IMR-90 (cell line): ENCODE data around the gene PIK3C3. TPM values are rescaled to one million over a fixed set of nuclear protein-coding genes. Genes with fewer than 3 reads are reported as not detected.

Source experiments
- ATAC-seq: fragments of 200-7000 bp; cut with Tn5 transposase; 2 replicates; pipeline ENCODE4 v1.9.1; 2020; ENCODE audit warnings: low read depth, mild to moderate bottlenecking, moderate library complexity
- BruUV-seq: library from RNA; stranded (reverse); fragments of 400-500 nt; replicated peaks from 2 replicates; lab custom pipeline; 2021; lab: Mats Ljungman, UMichigan
- CTCF ChIA-PET: fragments of 300-600 bp; formaldehyde crosslinking; extraction: SDS; loops from one replicate; lab custom pipeline; 2021; ENCODE audit warnings: antibody characterized with exemption; lab: Yijun Ruan, JAX
- POLR2A ChIA-PET: fragments of 300-600 bp; sonication (Branson Sonifier 250); formaldehyde crosslinking; loops from one replicate; lab custom pipeline; 2022; ENCODE audit warnings: antibody characterized with exemption; ENCODE audit not compliant: unreplicated experiment; lab: Charles Lee
- DNase-seq: peaks from one replicate; pipeline ENCODE4 v3.0.0; 2013
- H2AFZ ChIP-seq: replicated peaks from 2 replicates; pipeline ENCODE3; 2013; ENCODE audit warnings: low read length, mild to moderate bottlenecking; ENCODE audit not compliant: poor library complexity
- H2AK5ac ChIP-seq: 2 replicates; pipeline ENCODE4 v1.6.1; 2013; ENCODE audit warnings: low read depth, low read length, inconsistent platforms
- H2AK9ac ChIP-seq: replicated peaks from 2 replicates; pipeline ENCODE3; 2013; ENCODE audit warnings: mild to moderate bottlenecking, low read depth, low read length, moderate library complexity; ENCODE audit not compliant: poor library complexity
- H2BK120ac ChIP-seq: 2 replicates; pipeline ENCODE4 v1.6.1; 2013; ENCODE audit warnings: low read depth, low read length, inconsistent platforms
- H2BK15ac ChIP-seq: 3 replicates; pipeline ENCODE4 v1.6.1; 2013; ENCODE audit warnings: low read depth, low read length, inconsistent platforms
- H2BK20ac ChIP-seq: 2 replicates; pipeline ENCODE4 v1.6.1; 2013; ENCODE audit warnings: low read depth, mild to moderate bottlenecking, inconsistent platforms, low read length, moderate library complexity
- H2BK5ac ChIP-seq: 2 replicates; pipeline ENCODE4 v1.6.1; 2013; ENCODE audit warnings: mild to moderate bottlenecking, low read depth, low read length, inconsistent platforms; ENCODE audit not compliant: poor library complexity, severe bottlenecking
- H3K14ac ChIP-seq: replicated peaks from 2 replicates; pipeline ENCODE4 v1.6.1; 2013; ENCODE audit warnings: low read depth, low read length, inconsistent platforms
- H3K18ac ChIP-seq: 2 replicates; pipeline ENCODE4 v1.6.1; 2013; ENCODE audit warnings: low read depth, low read length, control low read depth
- H3K23ac ChIP-seq: 2 replicates; pipeline ENCODE4 v1.6.1; 2013; ENCODE audit warnings: low read depth, low read length, inconsistent platforms
- H3K27ac ChIP-seq: 2 replicates; pipeline ENCODE4 v1.5.1; 2013; ENCODE audit warnings: mild to moderate bottlenecking, control low read depth, low read length; ENCODE audit not compliant: insufficient read depth
- H3K27me3 ChIP-seq: 2 replicates; pipeline ENCODE4 v1.6.1; 2013; ENCODE audit warnings: low read length; ENCODE audit not compliant: control insufficient read depth, insufficient read depth
- H3K36me3 ChIP-seq: 2 replicates; pipeline ENCODE4 v1.6.1; 2013; ENCODE audit warnings: low read length, mixed read lengths; ENCODE audit not compliant: control insufficient read depth, insufficient read depth
- H3K4ac ChIP-seq: 2 replicates; pipeline ENCODE4 v1.6.1; 2013; ENCODE audit warnings: low read depth, low read length, inconsistent platforms
- H3K4me1 ChIP-seq: 2 replicates; pipeline ENCODE4 v1.6.1; 2013; ENCODE audit warnings: low read length, mixed read lengths; ENCODE audit not compliant: control insufficient read depth, insufficient read depth
- H3K4me2 ChIP-seq: 2 replicates; pipeline ENCODE4 v1.6.1; 2013; ENCODE audit warnings: low read depth, mild to moderate bottlenecking, control low read depth, low read length, moderate library complexity
- H3K4me3 ChIP-seq: 2 replicates; pipeline ENCODE4 v1.5.1; 2013; ENCODE audit warnings: low read depth, mild to moderate bottlenecking, control low read depth, low read length, moderate library complexity; ENCODE audit not compliant: insufficient read depth
- H3K56ac ChIP-seq: 2 replicates; pipeline ENCODE4 v1.6.1; 2013; ENCODE audit warnings: low read length, inconsistent platforms; ENCODE audit not compliant: insufficient read depth; ENCODE audit errors: extremely low read depth
- H3K79me1 ChIP-seq, 2 experiments: 2 replicates each; pipeline ENCODE4 v1.6.1; 2013; ENCODE audit warnings: low read length in 2 of 2, inconsistent platforms in 1 of 2, low read depth in 1 of 2
- H3K9ac ChIP-seq: 2 replicates; pipeline ENCODE4 v1.6.1; 2013; ENCODE audit warnings: low read depth, low read length, control low read depth
- H3K9me1 ChIP-seq: 2 replicates; pipeline ENCODE4 v1.6.1; 2013; ENCODE audit warnings: low read length, inconsistent platforms; ENCODE audit not compliant: insufficient read depth
- H3K9me3 ChIP-seq: 2 replicates; pipeline ENCODE4 v1.6.1; 2013; ENCODE audit warnings: low read length; ENCODE audit not compliant: control insufficient read depth, insufficient read depth
- H4K20me1 ChIP-seq: 2 replicates; pipeline ENCODE4 v1.6.1; 2013; ENCODE audit warnings: low read length, inconsistent platforms; ENCODE audit not compliant: insufficient read depth
- H4K5ac ChIP-seq: 2 replicates; pipeline ENCODE4 v1.6.1; 2013; ENCODE audit warnings: mild to moderate bottlenecking, low read depth, low read length, control low read depth
- H4K8ac ChIP-seq, 2 experiments: 2 replicates each; pipeline ENCODE4 v1.6.1; 2013; ENCODE audit warnings: low read depth in 2 of 2, low read length in 2 of 2, control low read depth in 1 of 2, inconsistent platforms in 1 of 2
- H4K91ac ChIP-seq: 2 replicates; pipeline ENCODE4 v1.6.1; 2013; ENCODE audit warnings: low read depth, low read length, inconsistent platforms; ENCODE audit not compliant: insufficient read depth
- POLR2A ChIP-seq: IDR thresholded peaks from 2 replicates; pipeline ENCODE4 v1.6.1; 2012; ENCODE audit warnings: mild to moderate bottlenecking, low read depth, low read length
- WGBS, 2 experiments: methylation state at CpG; one replicate each; pipeline versions ENCODE4 v1.1.5 to v1.1.7; 2013; ENCODE audit warnings: missing lambda C conversion rate in 2 of 2; ENCODE audit not compliant: insufficient read length in 1 of 2; ENCODE audit errors: extremely low coverage in 2 of 2; 5-methylcytosine and 5-hydroxymethylcytosine counted together
- dilution Hi-C: fragments of 300-500 bp; cut with HindIII; formaldehyde crosslinking; loops from one replicate; pipeline ENCODE4 v1.14.3; 2018; ENCODE audit warnings: low sequenced_read_pairs; ENCODE audit not compliant: unreplicated experiment
- in situ Hi-C: fragments of 300-500 bp; cut with MboI; formaldehyde crosslinking; loops from 3 replicates; pipeline ENCODE4 v1.14.3; 2019; ENCODE audit warnings: low sequenced_read_pairs, inconsistent platforms, mixed read lengths
- intact Hi-C: fragments of 100-400 bp; cut with micrococcal nuclease; formaldehyde crosslinking; loops from 2 replicates; pipeline ENCODE4 v1.10.0; 2022
- polyA plus RNA-seq, 3 experiments: library from polyadenylated mRNA; depleted of rRNA; stranded (reverse); fragments of >200 nt; gene quantifications; 2 replicates each; pipeline ENCODE4 v1.2.3, GENCODE V29; 2012; ENCODE audit warnings: low replicate concordance in 1 of 3
- total RNA-seq: library from RNA; depleted of rRNA; stranded (reverse); fragments of >200 nt; gene quantifications from 2 replicates; pipeline ENCODE4 v1.2.3, GENCODE V29; 2012
- TF ChIP-seq, protein P1 (sequence below): fragments of 150-350 bp; IDR thresholded peaks from 2 replicates; pipeline ENCODE4 v1.6.1; 2017; ENCODE audit warnings: mild to moderate bottlenecking, antibody characterized with exemption, low read length, low read depth
- TF ChIP-seq, protein P2 (sequence below): fragments of 150-350 bp; IDR thresholded peaks from 2 replicates; pipeline ENCODE4 v1.6.1; 2016; ENCODE audit warnings: low read depth, mild to moderate bottlenecking, low read length, moderate library complexity, borderline replicate concordance

Gene PIK3C3
- total and polyA plus RNA-seq, 2 of the 4 experiments (the other 2 are of a cell fraction): 41.2 to 57.2 TPM

DNA sequence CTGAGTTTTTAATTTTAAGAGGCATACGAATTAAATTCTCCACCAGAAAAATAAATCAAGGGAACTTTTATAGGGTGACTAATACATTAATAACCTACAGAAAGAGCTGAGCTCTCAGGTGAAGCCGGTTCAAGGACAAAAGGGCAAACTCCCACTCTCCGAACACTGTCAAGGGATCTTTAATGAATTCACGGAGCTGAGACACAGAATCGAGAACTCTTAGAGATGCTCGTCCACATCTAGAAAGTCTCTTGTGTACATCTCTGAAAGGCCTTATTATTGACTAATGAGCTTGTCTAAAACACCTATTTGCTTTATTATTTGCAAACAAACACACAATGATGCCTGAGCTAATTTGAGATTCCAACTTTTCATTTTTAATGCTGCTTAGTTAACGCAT, 33.3 kb upstream of the PIK3C3 start:
- Histone ChIP-seq H2BK5ac (no peak overlapping the region), H3K9me3 (no peaks in the 10 kb centered on the region), H4K5ac (no peak overlapping the region), H2AFZ (no peak overlapping the region), H3K56ac (no peak overlapping the region), H3K36me3 (no peaks in the 10 kb centered on the region), H3K27ac (no peak overlapping the region), H3K27me3 (no peaks in the 10 kb centered on the region), H3K4me1 (no peaks in the 10 kb centered on the region), H2BK15ac (no peak overlapping the region), H4K8ac (no peak overlapping the region), H3K23ac (no peak overlapping the region), H3K18ac (no peak overlapping the region), H3K4me3 (no peak overlapping the region), H4K20me1 (no peaks in the 10 kb centered on the region), H3K4ac (no peak overlapping the region), H3K79me1 (no peaks in the 10 kb centered on the region), H3K9me1 (no peaks in the 10 kb centered on the region), H2BK20ac (no peak overlapping the region), H2AK9ac (no peak overlapping the region), H2BK120ac (no peak overlapping the region), H2AK5ac (no peak overlapping the region), H3K9ac (no peak overlapping the region), H4K91ac (no peak overlapping the region), H3K4me2 (no peak overlapping the region), H3K14ac (no peak overlapping the region)
- ChIA-PET POLR2A (no interaction called here), CTCF (no interaction called here)
- dilution Hi-C loops (no loop called here), in situ Hi-C loops (no loop called here), intact Hi-C loops (no loop called here)
- no peak for TF ChIP-seq POLR2A
- TF ChIP-seq, protein P1, sequence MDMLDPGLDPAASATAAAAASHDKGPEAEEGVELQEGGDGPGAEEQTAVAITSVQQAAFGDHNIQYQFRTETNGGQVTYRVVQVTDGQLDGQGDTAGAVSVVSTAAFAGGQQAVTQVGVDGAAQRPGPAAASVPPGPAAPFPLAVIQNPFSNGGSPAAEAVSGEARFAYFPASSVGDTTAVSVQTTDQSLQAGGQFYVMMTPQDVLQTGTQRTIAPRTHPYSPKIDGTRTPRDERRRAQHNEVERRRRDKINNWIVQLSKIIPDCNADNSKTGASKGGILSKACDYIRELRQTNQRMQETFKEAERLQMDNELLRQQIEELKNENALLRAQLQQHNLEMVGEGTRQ: no peak
- TF ChIP-seq, protein P2, sequence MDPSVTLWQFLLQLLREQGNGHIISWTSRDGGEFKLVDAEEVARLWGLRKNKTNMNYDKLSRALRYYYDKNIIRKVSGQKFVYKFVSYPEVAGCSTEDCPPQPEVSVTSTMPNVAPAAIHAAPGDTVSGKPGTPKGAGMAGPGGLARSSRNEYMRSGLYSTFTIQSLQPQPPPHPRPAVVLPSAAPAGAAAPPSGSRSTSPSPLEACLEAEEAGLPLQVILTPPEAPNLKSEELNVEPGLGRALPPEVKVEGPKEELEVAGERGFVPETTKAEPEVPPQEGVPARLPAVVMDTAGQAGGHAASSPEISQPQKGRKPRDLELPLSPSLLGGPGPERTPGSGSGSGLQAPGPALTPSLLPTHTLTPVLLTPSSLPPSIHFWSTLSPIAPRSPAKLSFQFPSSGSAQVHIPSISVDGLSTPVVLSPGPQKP: no peak
- no peak for DNase-seq
- ATAC-seq: no peak
- no TSS peak for BruUV-seq
- WGBS, 2 experiments: 100% methylated on average over 1 of the region's 7 CpGs; no CpG with 5 or more reads in 1 of the 2 experiments
